Islet of Langerhans (tissue), 1 donor: ENCODE measurements around the gene SEC14L5.
"Not testable (repeated sequence)": the region's sequence is repeated elsewhere in the genome, so short reads cannot be mapped to it uniquely, and the experiment has no call there.

Source experiments
- FAIRE-seq: peaks from one replicate; lab custom pipeline; 2011; peaks lifted over from hg19 to GRCh38; lab: Jason Lieb, UNC

SEC14L5 gene

GRCh38 chr16:4954714-4955113, 3.4 kb upstream of the SEC14L5 start:
- no peak for FAIRE-seq

GRCh38 chr16:4957420-4957719, 760 bp upstream of the SEC14L5 start:
- no peak for FAIRE-seq

GRCh38 chr16:4958510-4959438, 644 bp downstream of the SEC14L5 start:
- no peak for FAIRE-seq

- FAIRE-seq = no peak
These were observed 2.4 kb downstream of the SEC14L5 start for GRCh38 chr16:4960579-4960978.

GRCh38 chr16:4962716-4963115, 4.6 kb downstream of the SEC14L5 start:
- no peak for FAIRE-seq

- FAIRE-seq = not testable (repeated sequence)
These were observed 5.4 kb downstream of the SEC14L5 start for GRCh38 chr16:4963527-4963926.

GRCh38 chr16:4966736-4967453, 8.8 kb downstream of the SEC14L5 start:
- no peak for FAIRE-seq

GRCh38 chr16:4968278-4968677, 10.1 kb downstream of the SEC14L5 start:
- FAIRE-seq = not testable (repeated sequence)

- no peak for FAIRE-seq
These were observed 10.9 kb downstream of the SEC14L5 start for GRCh38 chr16:4968879-4969483.

GRCh38 chr16:4970010-4970409, 11.9 kb downstream of the SEC14L5 start:
- no peak for FAIRE-seq

GRCh38 chr16:4972938-4973587, 14.9 kb downstream of the SEC14L5 start:
- FAIRE-seq = no peak

GRCh38 chr16:4976079-4976478, 17.9 kb downstream of the SEC14L5 start:
- no peak for FAIRE-seq

- no peak for FAIRE-seq
These were observed 18.5 kb downstream of the SEC14L5 start for GRCh38 chr16:4976611-4977145.

- FAIRE-seq = no peak
These were observed 21.0 kb downstream of the SEC14L5 start for GRCh38 chr16:4979164-4979563.

GRCh38 chr16:4979736-4980660, 21.9 kb downstream of the SEC14L5 start:
- no peak for FAIRE-seq

- FAIRE-seq = no peak
These were observed 22.6 kb downstream of the SEC14L5 start for GRCh38 chr16:4980691-4981090.

GRCh38 chr16:4981473-4981872, 23.3 kb downstream of the SEC14L5 start:
- FAIRE-seq = no peak

- no peak for FAIRE-seq
These were observed 24.1 kb downstream of the SEC14L5 start for GRCh38 chr16:4982056-4982867.

GRCh38 chr16:4984174-4984990, 26.3 kb downstream of the SEC14L5 start:
- FAIRE-seq = no peak

GRCh38 chr16:4987250-4987579, 29.1 kb downstream of the SEC14L5 start:
- FAIRE-seq = no peak
